Mucosa of descending colon (tissue), 3 donors: ENCODE data around the gene KRT4. TPM values are rescaled to one million over a fixed set of nuclear protein-coding genes. Genes with fewer than 3 reads are reported as not detected.

Experiments used
- ATAC-seq: fragments of 200-7000 bp; cut with Tn5 transposase; one replicate; pipeline ENCODE4 v1.9.1; 2020; ENCODE audit warnings: mild to moderate bottlenecking, moderate library complexity
- DNase-seq, 3 donors: peaks; one replicate each; pipeline ENCODE4 v3.0.0-alpha.2; 2020
- H3K36me3 ChIP-seq: fragments of 200-600 bp; one replicate; pipeline ENCODE4 v1.8.0; 2021; ENCODE audit warnings: low read depth, mild to moderate bottlenecking
- H3K4me1 ChIP-seq: fragments of 200-600 bp; one replicate; pipeline ENCODE4 v1.8.0; 2021; ENCODE audit warnings: low read depth, mild to moderate bottlenecking
- H3K4me3 ChIP-seq: fragments of 200-600 bp; one replicate; pipeline ENCODE4 v1.8.0; 2021; ENCODE audit warnings: mild to moderate bottlenecking
- H3K9me3 ChIP-seq: fragments of 200-600 bp; one replicate; pipeline ENCODE4 v1.8.0; 2021; ENCODE audit warnings: mild to moderate bottlenecking
- intact Hi-C, 2 donors: fragments of 100-400 bp; cut with DNase I in 1 of 2; cut with micrococcal nuclease in 1 of 2; formaldehyde crosslinking; loops; one replicate each; pipeline versions ENCODE4 v1.11.0 to v1.11.1; 2022; cut with DNase I, micrococcal nuclease
- total RNA-seq, 3 donors: library from RNA; stranded (reverse); fragmentation: NEBNext Ultra II Directional in 2 of 3; extraction: Animal tissue kit (Norgen Biotek cat#: 25700) in 2 of 3; gene quantifications; one replicate each; pipeline versions ENCODE4 v1.2.1 to v1.2.4, GENCODE V29; 2021 to 2023
- TF ChIP-seq, protein P1 (sequence below): fragments of 200-600 bp; IDR thresholded peaks from one replicate; pipeline ENCODE4 v1.8.0; 2022; ENCODE audit warnings: antibody characterized with exemption, mild to moderate bottlenecking
- donor health status: DM: no; HTN: no; CAD: no; lungs with moderate emphysema.
- donor health status: DM: no; HTN: no; CAD: no.
- donor health status: DM: no; HTN: yes; CAD: no.

Gene KRT4
- total RNA-seq, 3 donors from 2014 or later, result not detected

- Histone ChIP-seq H3K4me1 (no peaks in the 10 kb centered on the region), H3K9me3 (no peaks in the 10 kb centered on the region), H3K4me3 (no peak overlapping the region), H3K36me3 (no peaks in the 10 kb centered on the region)
- DNase-seq (no peak), ATAC-seq (no peak)
- TF ChIP-seq, protein P1, sequence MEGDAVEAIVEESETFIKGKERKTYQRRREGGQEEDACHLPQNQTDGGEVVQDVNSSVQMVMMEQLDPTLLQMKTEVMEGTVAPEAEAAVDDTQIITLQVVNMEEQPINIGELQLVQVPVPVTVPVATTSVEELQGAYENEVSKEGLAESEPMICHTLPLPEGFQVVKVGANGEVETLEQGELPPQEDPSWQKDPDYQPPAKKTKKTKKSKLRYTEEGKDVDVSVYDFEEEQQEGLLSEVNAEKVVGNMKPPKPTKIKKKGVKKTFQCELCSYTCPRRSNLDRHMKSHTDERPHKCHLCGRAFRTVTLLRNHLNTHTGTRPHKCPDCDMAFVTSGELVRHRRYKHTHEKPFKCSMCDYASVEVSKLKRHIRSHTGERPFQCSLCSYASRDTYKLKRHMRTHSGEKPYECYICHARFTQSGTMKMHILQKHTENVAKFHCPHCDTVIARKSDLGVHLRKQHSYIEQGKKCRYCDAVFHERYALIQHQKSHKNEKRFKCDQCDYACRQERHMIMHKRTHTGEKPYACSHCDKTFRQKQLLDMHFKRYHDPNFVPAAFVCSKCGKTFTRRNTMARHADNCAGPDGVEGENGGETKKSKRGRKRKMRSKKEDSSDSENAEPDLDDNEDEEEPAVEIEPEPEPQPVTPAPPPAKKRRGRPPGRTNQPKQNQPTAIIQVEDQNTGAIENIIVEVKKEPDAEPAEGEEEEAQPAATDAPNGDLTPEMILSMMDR, result no peak
- intact Hi-C loops, result no loop called here
Measured at GRCh38 chr12:52835271-52836041, 21.5 kb upstream of the KRT4 start.

DNA sequence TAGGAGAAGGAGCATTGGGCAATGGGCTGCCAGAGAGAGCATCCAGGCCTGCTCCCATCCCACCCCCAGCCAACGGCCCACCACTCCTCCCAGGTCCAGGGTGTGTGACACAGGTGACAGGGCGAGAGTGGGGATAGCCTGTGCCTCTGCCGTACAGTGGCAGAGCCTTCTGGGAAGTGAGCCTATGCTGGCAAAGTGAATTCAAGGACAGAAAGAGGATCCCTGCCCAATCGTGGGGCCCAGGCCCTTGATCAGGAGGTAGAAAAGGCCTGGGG, 20.7 kb upstream of the KRT4 start:
- intact Hi-C loops, result no loop called here
- Histone ChIP-seq H3K4me3 (no peak overlapping the region), H3K9me3 (no peaks in the 10 kb centered on the region), H3K4me1 (no peaks in the 10 kb centered on the region), H3K36me3 (no peaks in the 10 kb centered on the region)
- TF ChIP-seq, protein P1, result no peak
- DNase-seq (no peak), ATAC-seq (no peak)

DNA sequence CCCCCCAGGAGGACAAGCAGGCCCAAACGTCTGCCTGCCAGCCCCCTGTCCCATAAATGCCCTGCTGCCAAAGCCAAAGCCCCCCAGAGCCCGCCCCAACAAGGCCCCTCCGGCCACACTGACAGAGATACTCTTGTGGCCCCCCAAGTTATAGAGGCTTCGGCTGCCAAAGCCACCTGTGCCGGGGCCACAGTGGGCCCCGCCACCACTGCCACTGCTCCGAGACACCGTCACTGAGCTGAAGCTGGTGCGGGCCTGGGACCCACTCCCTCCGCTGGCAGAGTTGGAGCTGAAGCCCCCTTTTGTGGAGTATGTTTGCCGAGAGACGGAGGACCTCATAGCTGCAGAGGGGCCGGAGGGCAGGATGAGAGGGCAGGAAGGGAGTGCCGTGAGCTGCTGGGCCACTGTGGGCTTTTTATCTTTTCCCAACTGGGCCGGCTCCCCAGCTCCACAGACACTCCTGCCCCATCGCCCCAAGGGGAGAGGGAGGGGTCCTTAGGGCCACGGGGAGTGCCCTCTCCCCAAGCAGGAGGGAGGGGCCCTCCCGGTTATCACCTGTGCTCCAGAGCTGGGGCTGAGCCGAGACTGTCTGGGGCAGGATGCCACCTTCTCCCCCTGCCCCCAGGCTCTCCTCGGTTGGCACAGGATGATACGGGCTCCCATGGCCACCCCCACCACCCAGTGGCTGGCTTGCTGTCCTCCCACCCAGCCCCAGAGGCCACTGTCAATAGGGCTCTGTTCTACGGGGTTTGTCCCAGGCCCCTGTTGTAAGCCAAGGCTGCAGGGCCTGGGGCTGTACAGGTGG, 20.2 kb upstream of the KRT4 start, which contains the start of gene KRT79:
Gene KRT79 (minus strand): TSS at position 390 of the 805 bp plus-strand sequence. CDS start 51 bp downstream, at position 339.
- DNase-seq (no peak), ATAC-seq (no peak)
- H3K4me1 ChIP-seq, result no peaks in the 10 kb centered on the region
- H3K9me3 ChIP-seq, result no peaks in the 10 kb centered on the region
- H3K4me3 ChIP-seq, result no peak within 1 kb of the TSS
- intact Hi-C loops, result no loop called here
- TF ChIP-seq, protein P1, result no peak
- no peaks in the 10 kb centered on the region for H3K36me3 ChIP-seq

GRCh38 chr12:52832985-52833905, 19.3 kb upstream of the KRT4 start:
- H3K9me3 ChIP-seq, result no peaks in the 10 kb centered on the region
- TF ChIP-seq, protein P1, result no peak
- H3K4me1 ChIP-seq, result no peaks in the 10 kb centered on the region
- intact Hi-C loops, result no loop called here
- H3K4me3 ChIP-seq, result no peak overlapping the region
- peak; percentile 75 for ATAC-seq
- DNase-seq, result peak in 2 of 3 donors; percentile 35 to 36
- H3K36me3 ChIP-seq, result no peaks in the 10 kb centered on the region

- Histone ChIP-seq H3K4me3 (no peak overlapping the region), H3K4me1 (no peaks in the 10 kb centered on the region), H3K9me3 (no peaks in the 10 kb centered on the region), H3K36me3 (no peaks in the 10 kb centered on the region)
- TF ChIP-seq, protein P1, result no peak
- intact Hi-C loops, result no loop called here
- DNase-seq (no peak), ATAC-seq (no peak)
Measured at GRCh38 chr12:52832451-52832850, 18.5 kb upstream of the KRT4 start.
